Subcutaneous abdominal adipose tissue (tissue), 5 donors: ENCODE measurements around the gene PRIM2.
"Not testable (repeated sequence)": the region's sequence is repeated elsewhere in the genome, so short reads cannot be mapped to it uniquely, and the experiment has no call there.

Experiments used
- H3K27ac ChIP-seq: one replicate; pipeline ENCODE4 v1.7.0; 2013; ENCODE audit warnings: low read depth, mild to moderate bottlenecking, inconsistent platforms, low read length, moderate library complexity
- H3K27me3 ChIP-seq, 5 donors: one replicate each; pipeline ENCODE4 v1.7.0; 2013; ENCODE audit warnings: low read length in 5 of 5, inconsistent platforms in 1 of 5; ENCODE audit not compliant: control insufficient read depth in 5 of 5, insufficient read depth in 4 of 5
- H3K36me3 ChIP-seq, 5 donors: one replicate each; pipeline ENCODE4 v1.7.0; 2013; ENCODE audit warnings: low read length in 5 of 5; ENCODE audit not compliant: control insufficient read depth in 5 of 5, insufficient read depth in 5 of 5
- H3K4me1 ChIP-seq, 5 donors: one replicate each; pipeline ENCODE4 v1.7.0; 2013; ENCODE audit warnings: low read length in 5 of 5, mild to moderate bottlenecking in 3 of 5, moderate library complexity in 1 of 5; ENCODE audit not compliant: control insufficient read depth in 5 of 5, insufficient read depth in 5 of 5
- H3K4me3 ChIP-seq, 5 donors: one replicate each; pipeline ENCODE4 v1.7.0; 2013; ENCODE audit warnings: low read length in 5 of 5, low read depth in 1 of 5
- H3K9ac ChIP-seq, 5 donors: one replicate each; pipeline ENCODE4 v1.7.0; 2013; ENCODE audit warnings: low read length in 5 of 5, mild to moderate bottlenecking in 4 of 5, moderate library complexity in 3 of 5
- H3K9me3 ChIP-seq, 5 donors: one replicate each; pipeline ENCODE4 v1.7.0; 2013; ENCODE audit warnings: low read length in 5 of 5; ENCODE audit not compliant: control insufficient read depth in 5 of 5
- donor health status: healthy.
- donor health status: healthy.
- donor health status: healthy.
- donor health status: healthy.
- donor health status: healthy.

PRIM2 gene

GRCh38 chr6:57610612-57611011 is 293.2 kb downstream of the PRIM2 start:
- H3K27me3 ChIP-seq, H3K9me3 ChIP-seq: not testable (repeated sequence)

GRCh38 chr6:57618959-57619358 is 301.5 kb downstream of the PRIM2 start:
- not testable (repeated sequence) for H3K9me3 ChIP-seq, H3K27me3 ChIP-seq, H3K4me3 ChIP-seq, H3K9ac ChIP-seq, H3K27ac ChIP-seq, H3K36me3 ChIP-seq, H3K4me1 ChIP-seq

More at GRCh38 chr6:57610612-57611011, 293.2 kb downstream of the PRIM2 start:
- not testable (repeated sequence) for H3K27ac ChIP-seq, H3K4me3 ChIP-seq, H3K36me3 ChIP-seq, H3K4me1 ChIP-seq, H3K9ac ChIP-seq

- not testable (repeated sequence) for H3K27ac ChIP-seq, H3K4me1 ChIP-seq, H3K27me3 ChIP-seq, H3K4me3 ChIP-seq, H3K9ac ChIP-seq, H3K9me3 ChIP-seq, H3K36me3 ChIP-seq
These were observed 314.3 kb downstream of the PRIM2 start for GRCh38 chr6:57631773-57632172.

DNA sequence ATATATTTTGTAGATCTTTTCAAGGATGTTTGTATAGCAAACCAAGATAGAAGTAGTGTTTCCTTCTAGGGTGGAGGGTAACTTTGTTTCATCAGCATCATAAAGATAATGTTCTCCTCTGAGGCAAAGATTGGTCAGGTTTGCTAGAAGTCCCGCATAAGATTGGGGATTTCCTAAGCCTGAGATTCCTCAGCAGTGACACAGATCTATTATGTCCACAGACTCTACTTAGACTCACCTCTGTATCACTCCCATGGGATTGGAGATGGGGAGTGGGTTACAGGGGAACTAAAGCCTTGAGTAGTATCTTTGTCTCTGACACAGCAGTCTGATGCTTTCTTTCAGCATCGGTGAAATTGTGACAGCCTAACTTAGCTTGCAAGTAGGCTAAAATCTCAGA is 341.1 kb downstream of the PRIM2 start:
- not testable (repeated sequence) for H3K36me3 ChIP-seq, H3K27me3 ChIP-seq, H3K9ac ChIP-seq, H3K4me1 ChIP-seq, H3K9me3 ChIP-seq, H3K27ac ChIP-seq, H3K4me3 ChIP-seq

DNA sequence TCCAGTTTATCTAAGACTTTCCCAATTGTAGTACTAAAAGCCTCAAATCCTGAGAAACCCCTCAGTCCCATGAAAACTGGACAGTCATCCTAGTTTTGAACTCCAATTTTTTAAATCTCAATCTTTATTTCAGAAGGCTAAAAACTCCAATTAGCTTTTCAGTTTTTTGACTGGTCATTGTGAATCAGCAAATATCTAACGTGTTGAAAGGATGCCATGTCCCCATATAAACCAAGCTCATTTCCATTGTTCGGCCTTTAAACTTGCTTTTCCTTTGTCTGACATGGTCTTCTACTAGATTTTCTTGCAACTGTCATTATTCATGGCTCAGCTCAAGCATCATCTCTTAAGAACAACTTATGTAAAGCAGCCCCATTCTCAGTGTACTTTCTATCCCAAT is 342.4 kb downstream of the PRIM2 start:
- H3K27me3 ChIP-seq, H3K27ac ChIP-seq, H3K9me3 ChIP-seq, H3K4me3 ChIP-seq, H3K36me3 ChIP-seq, H3K9ac ChIP-seq, H3K4me1 ChIP-seq: not testable (repeated sequence)

GRCh38 chr6:57660940-57661339 is 343.5 kb downstream of the PRIM2 start:
- not testable (repeated sequence) for H3K4me3 ChIP-seq, H3K27ac ChIP-seq, H3K9me3 ChIP-seq

GRCh38 chr6:57668108-57668507 is 350.7 kb downstream of the PRIM2 start:
- not testable (repeated sequence) for H3K27ac ChIP-seq, H3K27me3 ChIP-seq, H3K9ac ChIP-seq, H3K36me3 ChIP-seq, H3K4me1 ChIP-seq, H3K4me3 ChIP-seq, H3K9me3 ChIP-seq

More at GRCh38 chr6:57660940-57661339, 343.5 kb downstream of the PRIM2 start:
- H3K4me1 ChIP-seq, H3K36me3 ChIP-seq, H3K9ac ChIP-seq, H3K27me3 ChIP-seq: not testable (repeated sequence)

DNA sequence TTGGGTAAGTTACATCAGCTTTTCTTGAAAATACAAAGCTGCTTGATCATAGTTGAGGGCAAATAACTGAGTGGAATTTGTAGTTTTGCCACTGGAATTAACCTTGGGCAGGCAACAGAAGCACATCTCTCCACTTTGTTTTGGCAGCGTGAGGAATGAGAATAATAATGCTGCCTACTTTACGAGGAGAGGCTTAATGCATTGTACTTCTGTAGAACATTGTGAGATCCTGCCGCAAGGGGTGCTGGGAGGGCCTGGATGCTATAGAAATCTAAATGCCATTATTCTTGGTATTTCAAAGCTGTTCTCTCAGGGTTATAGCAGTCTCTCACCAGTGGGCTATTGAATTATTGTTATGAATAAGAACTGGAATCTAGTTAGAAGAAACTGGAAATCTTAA is 353.8 kb downstream of the PRIM2 start:
- not testable (repeated sequence) for H3K9me3 ChIP-seq, H3K27me3 ChIP-seq, H3K4me1 ChIP-seq, H3K27ac ChIP-seq, H3K36me3 ChIP-seq, H3K4me3 ChIP-seq, H3K9ac ChIP-seq

GRCh38 chr6:57671937-57672627 is 354.7 kb downstream of the PRIM2 start:
- not testable (repeated sequence) for H3K27ac ChIP-seq, H3K4me1 ChIP-seq, H3K9me3 ChIP-seq, H3K9ac ChIP-seq, H3K36me3 ChIP-seq, H3K27me3 ChIP-seq, H3K4me3 ChIP-seq

GRCh38 chr6:57673281-57673680 is 355.9 kb downstream of the PRIM2 start:
- H3K4me3 ChIP-seq, H3K27me3 ChIP-seq, H3K9ac ChIP-seq, H3K9me3 ChIP-seq, H3K4me1 ChIP-seq, H3K36me3 ChIP-seq, H3K27ac ChIP-seq: not testable (repeated sequence)

DNA sequence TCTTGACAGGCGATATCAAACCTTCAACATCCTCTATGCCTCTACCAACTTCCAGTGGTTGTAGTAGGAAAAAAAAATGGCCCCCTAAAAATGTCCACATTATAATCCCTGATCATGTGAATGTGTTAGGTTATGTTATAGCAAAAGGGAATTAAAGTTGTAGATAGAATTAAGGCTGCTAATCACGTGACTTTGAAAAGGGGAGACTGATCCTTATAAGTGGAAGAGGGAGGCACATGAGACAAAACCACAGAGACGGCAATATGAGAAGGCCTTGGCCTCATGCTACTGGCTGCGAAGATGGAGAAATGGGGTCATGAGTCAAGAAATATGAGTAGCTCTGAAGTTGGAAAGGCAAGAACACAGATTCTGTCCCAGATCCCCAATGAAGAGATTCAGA is 358.0 kb downstream of the PRIM2 start:
- not testable (repeated sequence) for H3K36me3 ChIP-seq, H3K9me3 ChIP-seq, H3K4me1 ChIP-seq, H3K4me3 ChIP-seq, H3K9ac ChIP-seq, H3K27me3 ChIP-seq, H3K27ac ChIP-seq
